ENCODE data around the gene GPSM1.

GPSM1 gene, protein sequence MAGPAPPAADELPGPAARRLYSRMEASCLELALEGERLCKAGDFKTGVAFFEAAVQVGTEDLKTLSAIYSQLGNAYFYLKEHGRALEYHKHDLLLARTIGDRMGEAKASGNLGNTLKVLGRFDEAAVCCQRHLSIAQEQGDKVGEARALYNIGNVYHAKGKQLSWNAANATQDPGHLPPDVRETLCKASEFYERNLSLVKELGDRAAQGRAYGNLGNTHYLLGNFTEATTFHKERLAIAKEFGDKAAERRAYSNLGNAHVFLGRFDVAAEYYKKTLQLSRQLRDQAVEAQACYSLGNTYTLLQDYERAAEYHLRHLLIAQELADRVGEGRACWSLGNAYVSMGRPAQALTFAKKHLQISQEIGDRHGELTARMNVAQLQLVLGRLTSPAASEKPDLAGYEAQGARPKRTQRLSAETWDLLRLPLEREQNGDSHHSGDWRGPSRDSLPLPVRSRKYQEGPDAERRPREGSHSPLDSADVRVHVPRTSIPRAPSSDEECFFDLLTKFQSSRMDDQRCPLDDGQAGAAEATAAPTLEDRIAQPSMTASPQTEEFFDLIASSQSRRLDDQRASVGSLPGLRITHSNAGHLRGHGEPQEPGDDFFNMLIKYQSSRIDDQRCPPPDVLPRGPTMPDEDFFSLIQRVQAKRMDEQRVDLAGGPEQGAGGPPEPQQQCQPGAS

GRCh38 chr9:136327304-136327974, at the start of gene GPSM1:
Gene GPSM1, plus strand, starts transcription at chr9:136327539. Its CDS starts 157 bp downstream, at chr9:136327696.
- DNase-seq, result peak; percentile 55 to 58

- no peak for DNase-seq
Measured at GRCh38 chr9:136277746-136278145, 49.6 kb upstream of the GPSM1 start.

DNA sequence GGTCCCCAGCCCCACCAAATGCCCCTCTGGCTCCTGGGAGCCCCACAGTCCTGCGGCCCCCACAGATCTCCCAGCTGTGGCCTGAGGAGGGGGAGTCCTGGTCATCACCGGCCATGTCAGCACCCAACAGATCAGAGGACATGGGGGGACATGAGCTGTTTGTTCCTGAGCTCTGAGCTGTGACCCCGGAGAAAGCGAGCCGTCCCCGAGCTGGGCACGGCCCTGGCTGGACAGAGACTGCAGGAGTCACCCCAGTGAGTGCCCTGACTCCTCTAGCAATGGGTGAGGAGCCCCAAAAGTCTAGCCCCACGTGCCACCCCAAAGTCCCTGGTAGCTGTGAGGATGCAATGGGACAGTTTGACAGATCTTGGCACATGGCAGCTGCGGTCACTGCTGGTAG, 49.1 kb upstream of the GPSM1 start:
- DNase-seq, result no peak

- DNase-seq, result no peak
Measured at GRCh38 chr9:136278894-136279293, 48.4 kb upstream of the GPSM1 start.

DNA sequence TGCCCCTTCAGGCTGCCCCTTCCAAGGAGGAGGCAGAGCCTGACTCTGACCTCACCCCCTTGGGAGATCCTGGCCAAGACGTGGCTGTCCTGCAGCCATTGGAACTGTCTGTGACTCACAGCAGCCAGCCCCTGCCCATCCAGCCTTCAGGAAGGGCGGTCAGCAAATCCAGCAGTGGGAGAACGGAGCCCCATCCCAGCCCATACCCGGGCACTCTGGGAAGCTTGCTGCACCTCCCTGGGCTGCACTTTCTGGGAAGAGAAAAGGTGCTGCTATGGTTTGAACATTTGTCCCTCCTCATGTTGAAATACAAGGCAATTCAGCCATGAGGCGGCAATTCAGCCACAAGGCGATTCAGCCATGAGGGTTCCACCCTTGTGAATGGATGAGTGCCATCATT, 47.9 kb upstream of the GPSM1 start:
- DNase-seq, result no peak

- no peak for DNase-seq
Measured at GRCh38 chr9:136280535-136281315, 46.6 kb upstream of the GPSM1 start.

DNA sequence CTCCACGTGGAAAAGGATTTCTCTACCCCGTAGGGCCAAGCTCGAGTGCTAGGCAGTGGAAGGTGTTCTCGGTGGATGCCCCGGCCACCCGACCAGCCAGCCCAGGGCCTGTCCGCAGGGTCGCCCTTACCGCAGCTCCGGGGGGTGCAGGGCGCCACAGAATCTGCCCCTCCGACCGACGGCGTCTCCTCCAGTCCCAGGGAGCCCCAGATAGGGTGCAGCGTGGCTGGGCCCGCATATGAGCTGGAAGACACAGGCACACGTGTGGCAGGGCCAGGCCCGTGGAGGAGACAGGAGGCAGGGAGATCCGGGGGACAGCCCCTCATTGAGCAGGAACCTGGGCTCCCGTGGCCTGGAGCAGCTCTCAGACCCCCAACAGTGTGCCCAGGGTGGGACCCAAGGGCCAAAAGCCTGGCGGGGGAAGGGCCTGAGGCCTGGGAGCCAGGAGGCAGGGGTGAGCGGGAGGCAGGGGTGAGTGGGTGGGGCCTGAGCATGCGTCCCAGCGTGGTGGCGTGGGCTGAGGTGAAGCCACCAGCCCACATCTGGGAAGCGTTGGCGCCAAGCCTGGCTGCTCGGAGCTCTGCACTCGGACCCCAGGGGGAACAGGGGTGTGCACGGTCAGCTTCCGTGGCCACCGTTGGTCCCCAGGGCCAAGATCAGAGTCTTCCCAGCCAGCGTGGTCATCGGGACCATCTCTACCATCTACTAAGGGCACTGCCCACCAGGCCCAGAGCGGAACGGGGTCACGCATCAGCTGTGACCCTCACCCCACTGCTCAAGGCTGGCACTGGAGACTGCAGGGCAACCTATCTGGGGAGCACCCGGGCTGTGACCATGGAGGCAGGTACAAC, 45.7 kb upstream of the GPSM1 start:
- no peak for DNase-seq

DNA sequence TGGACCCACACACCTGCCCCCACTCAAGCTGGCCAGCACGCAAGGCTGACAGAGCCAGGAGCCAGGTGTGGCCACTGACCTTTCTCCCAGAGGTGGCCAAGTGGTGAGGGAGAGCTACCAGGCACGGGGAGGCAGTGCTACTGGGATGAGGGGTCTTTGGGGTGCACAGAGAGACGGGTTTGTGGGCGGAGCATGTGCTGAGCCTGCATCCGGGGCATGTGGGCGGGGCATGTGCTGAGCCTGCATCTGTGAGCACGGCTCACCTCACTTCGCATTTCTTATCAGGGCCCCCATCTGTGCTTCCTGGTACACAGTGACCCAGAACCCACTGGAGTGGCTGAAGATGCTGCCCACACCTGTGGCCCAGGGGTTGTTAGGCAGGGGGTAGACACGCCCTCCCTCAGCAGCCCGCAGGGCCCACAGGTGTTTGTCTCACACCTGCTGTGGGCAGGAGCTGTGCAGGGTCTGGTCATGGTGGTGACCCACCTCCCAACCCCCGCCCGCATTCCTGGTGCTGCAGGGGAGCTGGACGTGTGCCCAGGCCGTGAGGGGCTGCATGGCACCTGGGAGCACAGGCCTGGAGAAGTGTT, 45.0 kb upstream of the GPSM1 start:
- DNase-seq, result peak in 1 of 2 donors; percentile 27

DNA sequence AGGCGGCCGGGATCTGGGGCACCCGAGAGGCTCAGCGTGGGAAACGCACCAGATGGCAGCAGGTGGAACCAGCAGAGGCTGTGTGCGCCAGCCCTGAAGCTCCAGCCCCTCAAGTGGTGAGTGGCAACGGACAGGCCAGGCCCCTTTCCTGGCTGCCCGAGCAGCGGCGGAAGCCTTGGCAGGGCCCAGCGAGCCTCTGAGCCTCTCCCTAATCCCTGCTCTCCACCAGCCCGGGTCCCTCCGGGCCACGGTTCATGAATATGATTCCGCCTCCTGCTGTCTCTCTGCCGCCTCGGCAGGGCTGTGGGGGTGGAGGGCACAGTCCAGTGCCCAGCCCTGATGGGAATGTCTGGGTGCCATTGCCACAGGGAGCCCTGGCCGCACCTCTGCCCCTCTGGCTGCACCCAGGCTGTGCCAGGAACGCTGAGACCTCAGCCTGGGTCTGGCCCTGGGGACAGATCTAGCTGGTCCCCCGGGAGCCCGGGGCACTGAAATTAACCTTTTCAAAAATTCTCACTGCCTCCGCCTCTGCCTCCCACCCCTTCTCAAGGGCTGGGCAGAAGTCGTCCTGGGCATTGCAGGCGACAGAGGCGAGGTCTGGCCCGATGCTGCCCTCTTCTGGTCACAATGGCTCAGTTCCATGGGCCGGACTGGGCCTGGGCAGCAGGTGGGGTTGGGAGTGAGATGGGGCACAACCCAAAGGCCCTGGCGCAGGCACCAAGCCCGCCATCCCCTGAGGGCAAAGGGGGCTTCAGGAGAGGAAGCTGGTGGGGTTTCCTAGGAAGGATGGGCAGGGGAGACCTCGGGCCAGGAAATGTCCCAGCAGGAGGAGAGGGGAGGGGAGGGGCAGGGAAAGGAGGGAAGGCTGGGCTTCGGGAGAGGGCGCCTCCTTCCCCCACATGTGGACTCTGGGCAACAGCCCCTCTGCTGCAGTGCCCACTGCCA, 43.8 kb upstream of the GPSM1 start:
- DNase-seq, result peak; percentile 73 to 78

DNA sequence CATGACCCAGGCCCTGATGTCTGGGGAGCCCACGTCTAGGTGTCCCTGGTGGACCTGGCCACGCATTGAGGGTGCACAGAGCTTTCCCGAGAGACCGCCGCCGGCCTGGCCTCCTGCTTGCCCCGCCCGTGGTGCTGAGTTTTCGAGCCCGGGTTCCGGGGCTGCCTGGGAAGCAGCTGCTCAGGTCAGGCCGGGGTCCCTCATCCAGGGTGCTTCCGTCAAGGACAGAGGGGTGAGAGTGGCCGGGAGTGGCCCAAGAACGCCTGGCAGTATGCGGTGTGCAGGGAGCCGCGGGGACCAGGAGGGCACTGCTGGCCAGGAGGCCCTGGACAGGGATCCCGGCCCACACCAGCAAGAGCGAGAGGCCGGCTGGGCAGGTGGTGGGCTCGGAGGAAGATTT, 43.0 kb upstream of the GPSM1 start:
- DNase-seq, result no peak

GRCh38 chr9:136284951-136285350, 42.4 kb upstream of the GPSM1 start:
- DNase-seq, result no peak

- no peak for DNase-seq
Measured at GRCh38 chr9:136285501-136286358, 41.6 kb upstream of the GPSM1 start.

DNA sequence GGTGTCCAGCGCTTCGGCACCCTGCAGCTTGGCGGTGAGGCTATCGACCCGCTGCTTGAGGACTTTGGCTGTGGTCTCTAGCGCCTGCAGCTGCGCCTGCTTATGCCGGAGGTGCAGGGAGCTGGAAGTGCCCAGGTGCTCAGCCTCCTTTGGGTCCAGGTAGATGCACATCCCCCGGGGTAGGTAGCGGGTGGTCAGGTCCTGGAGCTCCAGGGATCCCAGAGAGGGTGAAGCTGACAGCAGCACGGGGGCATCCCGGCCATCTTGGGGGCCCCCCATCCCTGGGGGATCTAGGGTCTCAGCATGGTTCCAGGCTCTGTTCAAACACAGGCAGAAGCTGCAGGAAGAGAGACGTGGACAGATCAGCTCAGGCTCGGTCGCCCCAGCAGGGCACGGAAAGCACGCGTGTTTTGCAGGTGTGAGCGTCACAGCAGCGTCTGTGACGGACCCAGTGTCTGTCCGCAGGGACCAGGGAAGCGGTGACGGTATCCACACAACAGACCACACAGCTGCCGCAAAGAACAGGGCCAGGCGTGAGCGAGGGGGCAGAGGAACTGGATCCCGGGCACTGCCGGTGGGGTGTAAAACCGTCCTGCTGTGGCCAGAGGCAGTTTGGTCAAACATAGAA, 40.9 kb upstream of the GPSM1 start:
- DNase-seq, result no peak

- DNase-seq, result no peak
Measured at GRCh38 chr9:136286987-136287379, 40.4 kb upstream of the GPSM1 start.

DNA sequence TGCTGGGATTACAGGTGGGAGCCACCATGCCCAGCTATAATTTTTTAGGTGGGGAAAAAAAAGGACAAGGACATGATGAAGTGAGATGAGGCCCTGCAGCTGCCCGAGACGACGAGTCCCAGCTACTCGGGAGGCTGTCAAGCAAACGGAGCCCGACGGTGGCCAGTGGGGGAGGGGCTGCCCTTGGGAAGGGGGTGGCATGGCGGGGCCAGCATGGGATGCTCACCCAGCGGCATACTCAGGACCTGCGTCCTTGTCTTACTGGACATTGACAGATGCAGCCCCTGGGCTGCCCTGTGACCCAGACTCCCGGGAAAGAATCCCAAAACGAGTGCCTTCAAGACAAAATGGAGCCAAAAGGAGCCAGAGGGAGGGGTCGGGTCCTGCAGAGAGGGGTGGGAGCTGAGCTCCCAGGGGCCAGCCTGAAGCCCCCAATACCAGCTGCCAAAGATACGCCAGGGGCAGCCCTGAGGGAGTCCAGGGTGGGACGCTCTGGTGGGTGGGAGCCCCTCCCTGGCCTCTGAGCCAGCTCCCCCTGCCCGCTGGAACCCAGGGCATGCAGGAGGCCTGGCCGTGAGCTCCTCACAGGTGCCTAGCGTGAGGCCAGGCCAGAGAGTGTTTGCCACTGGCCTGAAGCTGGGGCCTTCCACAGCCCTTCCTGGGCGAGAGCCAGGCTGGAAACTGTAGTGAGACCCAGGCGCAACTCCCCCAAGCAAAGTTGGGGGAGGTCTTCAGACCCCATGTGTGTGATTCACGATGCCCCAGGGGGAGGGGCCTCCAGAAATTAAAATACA, 39.2 kb upstream of the GPSM1 start:
- no peak for DNase-seq

GRCh38 chr9:136289651-136290507, 37.5 kb upstream of the GPSM1 start:
- no peak for DNase-seq

DNA sequence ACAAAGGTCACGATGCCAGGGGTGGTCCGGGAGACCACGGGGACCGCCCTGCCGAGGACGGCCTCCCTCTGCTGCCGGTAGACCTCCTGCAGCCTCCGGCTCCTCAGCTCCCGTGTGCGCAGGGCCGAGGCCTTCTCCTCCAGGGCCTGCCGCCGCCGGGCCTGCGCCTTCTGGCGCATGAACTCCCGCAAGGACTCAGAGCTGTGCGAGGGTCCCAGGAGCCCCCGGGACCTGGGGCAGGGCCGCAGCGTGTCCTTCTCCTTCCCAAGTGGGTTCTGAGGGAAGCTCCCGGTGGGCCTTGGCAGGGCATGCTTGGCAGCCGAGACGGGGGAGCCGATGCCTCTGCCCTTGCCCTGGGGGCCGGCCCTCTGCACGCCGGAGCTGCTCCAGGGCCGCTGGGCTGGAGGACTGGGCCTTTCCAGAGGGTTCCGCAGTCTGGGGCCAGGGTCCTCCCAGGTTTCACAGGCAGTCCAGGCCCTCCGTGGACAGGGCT, 36.8 kb upstream of the GPSM1 start:
- DNase-seq, result no peak

All from CD4-positive, alpha-beta T cell treated with Interleukin-1 beta for 1 hour (primary cell).